HTERT RPE-1 (cell line): ENCODE data around the gene SCYL3.
"Not testable (repeated sequence)": the region's sequence is repeated elsewhere in the genome, so short reads cannot be mapped to it uniquely, and the experiment has no call there.

ENCODE experiments used
- in situ Hi-C: fragments of 300-500 bp; cut with MboI; formaldehyde crosslinking; loops from 4 replicates; pipeline ENCODE4 v1.14.3; 2020; ENCODE audit warnings: low sequenced_read_pairs

Gene SCYL3

DNA sequence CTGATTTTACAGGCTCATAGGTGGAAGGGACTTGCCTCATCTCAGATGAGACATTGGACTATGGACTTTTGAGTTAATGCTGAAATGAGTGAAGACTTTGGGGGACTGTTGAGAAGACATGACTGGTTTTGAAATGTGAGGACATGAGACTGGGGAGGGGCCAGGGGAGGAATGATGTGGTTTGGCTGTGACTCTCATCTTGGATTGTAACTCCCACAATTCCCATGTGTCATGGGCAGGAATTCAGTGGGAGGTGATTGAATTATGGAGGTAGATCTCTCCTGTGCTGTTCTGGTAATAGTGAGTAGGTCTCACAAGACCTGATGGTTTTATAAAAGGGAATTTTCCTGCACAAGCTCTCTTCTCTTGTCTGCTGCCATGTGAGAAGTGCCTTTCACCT lies 20.8 kb downstream of the SCYL3 start:
- in situ Hi-C loops, result no loop called here

DNA sequence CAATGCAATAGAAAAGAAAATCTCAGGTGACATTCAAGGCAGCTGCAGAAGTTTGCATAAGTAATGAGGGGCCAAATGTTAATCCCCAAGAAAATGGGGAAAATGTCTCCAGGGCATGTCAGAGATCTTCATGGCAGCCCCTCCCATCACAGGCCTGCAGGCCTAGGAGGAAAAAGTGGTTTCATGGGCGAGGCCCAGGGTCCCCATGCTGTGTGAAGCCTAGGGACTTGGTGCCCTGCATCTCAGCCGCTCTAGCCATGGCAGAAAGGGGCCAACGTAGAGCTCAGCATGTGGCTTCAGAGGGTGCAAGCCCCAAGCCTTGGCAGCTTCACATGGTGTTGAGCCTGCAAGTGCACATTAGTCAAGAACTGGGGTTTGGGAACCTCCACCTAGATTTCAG lies 21.7 kb downstream of the SCYL3 start:
- in situ Hi-C loops, result not testable (repeated sequence)

DNA sequence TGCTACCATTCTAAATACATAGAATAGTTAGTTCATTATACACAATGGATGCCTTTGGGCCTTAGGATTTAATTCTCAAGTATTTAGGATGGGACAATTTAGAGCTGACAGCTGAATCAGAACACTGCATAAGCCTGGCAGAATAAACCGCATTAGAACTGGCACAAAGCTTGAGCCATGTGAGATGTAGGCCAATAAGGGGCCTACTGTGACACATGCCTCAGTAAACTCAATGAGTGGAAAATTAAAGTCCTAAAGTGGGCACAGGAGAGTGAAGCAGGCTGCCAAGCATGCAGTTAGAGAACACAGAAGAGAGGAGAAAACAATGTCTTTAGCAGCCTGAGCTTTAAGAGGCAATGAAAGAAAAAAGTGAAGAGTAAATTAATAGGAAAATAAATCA lies 24.3 kb downstream of the SCYL3 start:
- in situ Hi-C loops, result no loop called here

DNA sequence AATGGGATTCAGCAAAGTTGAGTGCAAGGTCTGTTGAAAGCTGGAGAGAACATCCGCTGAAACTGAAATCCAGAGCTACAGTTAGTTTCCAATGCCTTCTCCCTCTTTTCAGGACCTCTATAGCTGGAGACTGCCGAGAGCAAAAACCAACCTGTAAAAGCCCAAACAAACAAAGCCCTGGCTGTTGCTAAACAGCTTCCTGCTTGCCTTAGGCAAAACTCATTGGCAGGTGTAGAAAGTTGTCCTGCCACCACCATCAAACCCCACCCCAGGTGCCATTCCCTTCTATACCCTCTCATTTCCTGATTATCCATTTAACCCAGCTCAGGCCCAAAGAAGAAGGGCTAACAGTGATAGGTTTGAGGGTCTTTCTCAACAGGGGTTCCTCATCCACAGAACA lies 24.7 kb downstream of the SCYL3 start:
- in situ Hi-C loops, result no loop called here

DNA sequence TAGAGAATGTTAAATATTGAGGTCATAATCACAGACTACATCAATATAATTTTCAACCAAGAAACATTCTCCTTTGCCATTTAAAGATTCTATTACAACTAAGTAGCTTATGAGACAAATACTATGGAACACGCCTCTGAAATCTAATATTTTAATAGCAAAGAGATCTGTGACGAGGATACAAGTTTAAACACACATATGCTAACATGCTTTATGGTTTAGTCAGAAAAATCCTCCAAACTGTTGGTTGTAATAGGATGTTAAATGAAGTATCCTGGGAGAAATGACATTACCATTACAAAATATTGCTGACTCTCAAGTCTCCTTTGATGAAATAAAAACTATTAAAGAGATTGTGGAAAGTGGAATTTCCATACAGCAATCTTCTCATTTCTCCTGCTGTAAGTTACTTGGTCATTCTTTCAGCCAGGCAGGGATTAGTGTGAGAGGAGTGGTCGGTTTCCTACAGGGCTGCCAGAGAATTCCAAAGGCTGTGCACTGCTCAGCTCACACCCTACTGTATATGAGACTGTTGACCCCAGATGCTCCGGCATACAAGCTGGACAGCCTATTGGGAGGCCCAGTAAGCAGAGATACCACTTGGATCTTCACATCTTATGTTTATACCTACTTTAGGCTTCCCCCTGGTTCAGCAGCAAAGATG lies 26.6 kb downstream of the SCYL3 start:
- in situ Hi-C loops, result no loop called here

DNA sequence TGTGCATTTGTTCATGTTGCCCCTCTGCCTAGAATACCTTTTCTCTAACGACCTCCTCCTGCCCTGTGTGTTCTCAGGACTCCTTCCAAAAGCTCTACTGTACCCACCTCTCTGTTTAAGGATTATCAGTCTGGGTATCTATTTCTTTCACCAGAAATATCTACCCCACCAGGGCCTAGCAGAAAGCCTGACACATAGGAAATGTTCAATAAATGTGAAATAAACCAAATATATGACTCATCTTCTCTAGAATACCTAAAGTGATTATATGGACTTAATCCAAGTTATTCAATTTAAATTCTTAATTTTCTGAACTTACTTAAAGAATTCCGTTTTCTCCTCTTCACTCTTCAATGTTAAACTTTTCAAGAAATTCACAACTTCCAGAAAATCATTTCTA lies 27.1 kb downstream of the SCYL3 start:
- in situ Hi-C loops, result no loop called here

DNA sequence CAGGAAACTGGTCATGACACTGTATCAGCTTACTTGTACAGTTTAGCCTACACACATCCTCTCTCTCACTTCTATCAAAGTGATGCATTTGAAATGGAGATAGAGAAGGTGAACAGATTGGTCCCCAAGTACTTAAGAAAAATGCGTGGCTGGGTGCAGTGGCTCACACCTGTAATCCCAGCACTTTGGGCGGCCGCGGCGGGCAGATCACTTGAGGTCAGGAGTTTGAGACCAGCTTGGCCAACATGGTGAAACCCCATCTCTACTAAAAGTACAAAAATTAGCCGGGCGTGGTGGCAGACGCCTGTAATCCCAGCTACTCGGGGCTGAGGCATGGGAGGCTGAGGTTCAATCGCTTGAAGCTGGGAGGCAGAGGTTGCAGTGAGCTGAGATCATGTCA lies 29.2 kb downstream of the SCYL3 start:
- in situ Hi-C loops, result not testable (repeated sequence)

DNA sequence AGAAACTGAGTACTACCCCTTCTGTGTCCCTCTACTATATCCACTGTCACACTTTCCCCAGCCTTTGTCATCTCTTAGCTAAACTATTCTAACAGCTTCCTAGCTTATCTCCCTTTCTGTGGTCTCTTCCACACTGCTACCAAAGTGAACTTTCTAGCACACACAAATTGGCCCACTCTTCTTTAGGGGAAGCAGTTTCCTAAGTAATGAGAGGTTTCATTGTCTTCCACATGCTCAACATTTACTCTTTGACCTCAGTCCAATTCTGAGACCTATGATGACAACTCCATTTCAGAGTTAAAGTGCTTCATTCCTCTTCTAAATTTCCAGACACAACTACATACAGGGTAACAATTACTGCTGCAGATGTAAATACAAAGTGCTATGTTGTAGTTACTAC lies 32.9 kb downstream of the SCYL3 start:
- in situ Hi-C loops, result no loop called here

DNA sequence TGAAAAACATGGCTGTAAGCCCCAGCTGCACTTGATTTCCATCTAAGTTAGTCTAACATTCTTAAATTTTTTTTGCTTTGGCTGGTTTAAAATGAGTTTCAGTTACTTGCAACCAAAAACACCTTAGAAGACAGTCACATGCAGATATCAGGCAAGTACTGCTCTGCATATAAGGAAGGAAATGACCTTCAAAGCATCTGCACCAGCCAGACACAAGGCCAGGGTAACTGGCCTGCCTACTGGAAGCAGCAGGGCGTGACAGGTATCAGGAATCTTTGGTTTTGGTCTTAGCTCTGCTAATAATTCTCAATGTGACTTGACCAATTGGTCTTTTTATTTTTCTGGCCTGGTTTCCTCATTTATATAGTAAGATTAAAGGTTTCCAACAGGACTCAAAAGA lies 33.5 kb downstream of the SCYL3 start:
- in situ Hi-C loops, result no loop called here

DNA sequence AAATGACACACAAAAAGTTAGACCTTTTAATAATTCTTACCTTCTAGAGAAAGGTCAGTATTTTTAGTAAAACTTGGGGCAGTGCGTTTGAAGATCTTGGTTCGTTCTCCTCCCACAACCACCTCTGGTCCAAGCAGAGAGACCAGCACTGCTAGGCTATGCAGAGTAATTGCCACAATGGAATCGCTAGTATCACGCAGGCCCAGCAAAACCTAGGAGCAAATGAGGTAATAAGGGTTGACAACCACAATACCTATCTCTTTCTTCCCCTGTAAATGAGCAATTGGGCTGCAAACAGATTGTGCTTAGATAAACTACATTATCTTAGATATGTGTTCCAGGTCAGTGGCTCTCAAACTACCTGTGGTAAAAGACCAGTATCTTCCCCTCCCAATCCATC lies 34.7 kb downstream of the SCYL3 start:
- in situ Hi-C loops, result no loop called here

DNA sequence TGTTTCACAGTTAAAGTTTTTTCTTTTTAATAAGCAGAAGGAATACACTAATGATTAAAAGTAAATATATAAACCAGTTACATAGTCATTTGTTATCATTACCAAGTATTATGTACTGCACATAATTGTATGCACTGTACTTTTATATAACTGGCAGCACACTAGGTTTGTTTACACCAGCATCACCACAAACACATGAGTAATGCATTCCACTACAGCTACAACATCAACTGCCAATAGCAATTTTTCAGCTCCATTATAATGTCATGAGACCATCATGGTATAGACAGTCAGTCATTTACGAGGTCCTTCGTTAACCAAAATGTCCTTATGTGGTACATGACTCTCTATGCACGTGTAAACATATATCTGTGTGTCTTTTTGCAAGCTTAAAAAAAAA lies 35.2 kb downstream of the SCYL3 start:
- in situ Hi-C loops, result no loop called here

DNA sequence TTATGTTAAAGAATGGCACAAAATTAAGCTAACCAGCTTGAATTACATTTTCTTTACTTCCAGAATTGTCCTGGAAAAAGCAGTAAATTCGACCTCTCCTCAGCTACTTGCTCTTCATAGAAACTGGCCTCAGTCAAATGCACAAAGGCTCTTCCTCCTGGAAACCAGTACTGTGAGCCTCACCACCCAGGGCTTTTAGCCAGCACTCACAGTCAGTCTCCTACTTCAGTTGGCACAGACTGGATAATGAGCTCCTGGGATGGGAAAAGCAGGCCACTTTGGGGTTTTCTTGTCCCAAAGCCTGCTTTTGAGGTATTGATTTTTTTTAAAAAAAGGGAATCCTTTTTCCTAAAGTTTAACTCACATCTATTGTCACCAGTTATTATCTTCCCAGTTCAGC lies 40.4 kb downstream of the SCYL3 start:
- in situ Hi-C loops, result no loop called here

DNA sequence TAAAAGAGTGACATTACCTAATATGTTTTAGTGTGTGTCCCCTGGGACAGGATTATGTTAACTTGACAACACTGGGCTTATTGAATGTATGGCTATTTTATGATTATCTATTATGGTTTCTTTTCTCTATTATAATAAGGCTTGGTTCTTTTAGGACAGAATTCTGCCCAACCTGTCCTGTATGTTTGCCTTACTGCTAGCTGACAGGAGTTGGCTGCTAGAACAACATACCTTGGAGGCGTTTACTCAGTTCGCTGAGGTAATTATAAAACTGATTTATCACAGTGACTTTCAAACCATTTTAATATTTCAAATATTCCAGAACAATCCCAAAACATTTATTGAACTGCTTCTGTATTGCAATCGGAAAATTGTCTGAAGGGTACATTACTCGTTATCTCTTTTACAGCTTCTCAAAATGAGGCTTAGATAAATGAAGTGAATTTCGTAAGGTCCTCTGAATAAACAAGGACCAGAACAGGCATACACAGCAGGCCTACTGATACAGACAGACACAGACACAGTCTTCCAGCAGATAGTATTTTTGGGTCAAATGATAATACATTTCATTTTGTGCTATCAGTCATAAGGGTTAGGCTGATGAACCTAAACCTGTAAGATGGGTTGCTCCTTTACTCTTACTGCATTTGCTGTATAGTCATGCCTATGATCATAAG lies 44.2 kb downstream of the SCYL3 start:
- in situ Hi-C loops, result no loop called here

DNA sequence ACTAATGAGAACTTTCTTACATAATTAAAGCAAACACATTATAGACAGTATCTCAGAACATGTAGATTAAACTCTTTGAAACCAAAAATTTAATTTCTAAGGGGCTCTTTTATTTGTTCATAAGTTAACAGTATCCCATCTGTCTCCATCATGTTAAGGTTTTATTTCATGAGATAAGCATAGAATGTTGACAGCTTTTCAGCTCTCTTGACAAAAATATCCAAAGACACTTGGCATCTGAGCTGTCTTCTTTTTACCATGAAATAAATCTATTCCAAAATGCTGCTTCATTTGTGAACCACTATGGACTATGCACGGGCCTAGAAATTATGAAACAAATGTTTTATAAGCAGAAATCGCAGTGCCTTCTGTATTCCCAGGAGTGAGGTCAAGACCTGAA lies 45.2 kb downstream of the SCYL3 start:
- in situ Hi-C loops, result no loop called here

DNA sequence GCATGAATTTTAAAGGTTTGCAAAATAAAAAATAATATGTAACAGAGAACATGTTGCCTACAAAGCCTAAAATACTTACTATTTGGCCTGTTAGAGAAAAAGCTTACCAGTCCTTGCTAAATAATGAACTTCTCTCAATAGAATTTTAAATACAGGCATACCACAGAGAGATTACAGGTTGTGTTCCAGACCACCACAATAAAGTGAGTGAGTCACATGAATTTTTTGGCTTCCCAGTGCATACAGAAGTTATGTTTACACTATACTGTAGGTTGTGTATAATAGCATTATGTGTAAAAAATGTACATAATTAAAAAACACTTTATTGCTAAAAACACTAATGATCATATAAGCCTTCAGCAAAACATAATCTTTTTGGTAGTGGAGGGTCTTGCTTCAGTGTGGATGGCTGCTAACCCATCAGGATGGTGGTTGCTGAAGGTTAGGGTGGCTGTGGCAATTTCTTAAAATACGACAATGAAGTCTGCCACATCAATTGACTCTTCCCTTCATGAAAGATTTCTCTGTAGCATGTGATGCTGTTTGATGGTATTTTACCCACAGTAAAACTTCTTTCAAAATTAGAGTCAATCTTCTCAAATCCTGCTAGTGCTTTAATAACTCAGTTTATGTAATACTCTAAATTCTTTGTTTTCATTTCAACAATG lies 48.6 kb downstream of the SCYL3 start:
- in situ Hi-C loops, result no loop called here

DNA sequence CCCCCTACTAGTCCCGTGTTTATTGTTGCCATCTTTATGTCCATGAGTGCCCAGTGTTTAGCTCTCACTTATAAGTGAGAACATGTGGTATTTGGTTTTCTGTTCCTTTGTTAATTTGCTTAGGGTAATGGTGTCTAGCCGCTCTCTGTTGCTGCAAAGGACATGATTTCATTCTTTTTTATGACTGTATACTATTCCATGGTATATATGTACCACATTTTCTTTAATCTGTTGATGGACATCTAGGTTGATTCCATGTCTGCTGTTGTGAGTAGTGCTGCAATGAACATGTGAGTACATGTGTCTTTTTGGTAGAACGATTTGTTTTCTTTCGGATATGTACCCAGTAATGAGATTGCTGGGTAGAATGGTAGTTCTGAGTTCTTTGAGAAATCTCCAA lies 54.8 kb downstream of the SCYL3 start:
- in situ Hi-C loops, result no loop called here

DNA sequence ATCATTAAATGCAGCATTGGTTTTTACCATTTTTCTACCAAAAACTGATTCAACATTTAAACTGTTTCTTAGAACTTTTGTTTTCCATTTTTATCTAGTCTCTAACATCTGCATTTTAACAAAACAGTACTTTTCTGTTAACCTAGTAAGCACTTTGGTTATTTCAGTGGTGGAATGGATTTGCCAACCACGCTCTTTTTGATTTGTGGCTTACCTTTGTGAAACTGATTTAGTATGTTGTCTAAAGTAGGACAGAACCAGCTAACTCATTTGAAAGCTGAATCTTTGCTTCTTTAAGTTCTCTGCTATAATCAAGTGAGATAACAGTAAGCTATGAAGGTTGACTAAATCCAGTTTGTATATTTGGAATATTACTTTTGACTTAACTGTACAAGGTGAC lies 57.5 kb downstream of the SCYL3 start:
- in situ Hi-C loops, result no loop called here

DNA sequence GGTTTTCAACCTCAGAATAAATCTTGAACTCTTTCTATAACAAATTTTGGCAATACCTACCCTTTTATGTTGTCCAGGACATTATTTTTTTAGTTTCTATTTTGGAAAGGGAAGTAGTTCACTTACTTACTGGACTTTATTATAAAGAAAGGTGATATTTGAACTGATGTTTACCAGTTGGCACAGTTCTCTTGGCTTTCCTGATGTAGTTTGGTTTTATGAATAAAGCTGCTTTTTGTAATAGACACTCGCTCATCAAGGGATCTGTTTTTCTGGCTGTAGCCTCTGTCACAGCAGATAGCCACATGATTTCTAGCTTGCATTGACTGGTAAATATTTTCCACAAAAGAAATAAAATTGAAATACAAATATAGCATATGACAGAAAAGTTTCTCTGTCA lies 58.0 kb downstream of the SCYL3 start:
- in situ Hi-C loops, result no loop called here

DNA sequence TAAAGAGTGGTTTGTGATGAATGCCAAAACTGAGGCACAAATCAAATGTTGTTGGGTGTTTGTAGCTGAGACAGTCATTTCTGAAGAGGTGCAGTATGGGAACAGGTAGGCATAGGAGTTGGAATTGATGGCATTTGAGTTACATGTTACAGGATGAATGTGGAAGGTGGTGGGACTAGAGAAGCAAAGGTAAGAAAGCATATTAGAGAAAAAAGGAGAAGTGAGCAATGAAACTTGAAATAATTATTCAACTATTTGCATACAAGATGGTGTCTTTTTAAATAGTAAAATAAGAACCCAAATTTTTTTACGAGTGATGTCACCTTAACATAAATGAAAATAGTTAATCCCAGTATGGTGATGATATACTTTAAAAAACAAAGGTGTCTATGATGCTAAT lies 58.8 kb downstream of the SCYL3 start:
- in situ Hi-C loops, result no loop called here

DNA sequence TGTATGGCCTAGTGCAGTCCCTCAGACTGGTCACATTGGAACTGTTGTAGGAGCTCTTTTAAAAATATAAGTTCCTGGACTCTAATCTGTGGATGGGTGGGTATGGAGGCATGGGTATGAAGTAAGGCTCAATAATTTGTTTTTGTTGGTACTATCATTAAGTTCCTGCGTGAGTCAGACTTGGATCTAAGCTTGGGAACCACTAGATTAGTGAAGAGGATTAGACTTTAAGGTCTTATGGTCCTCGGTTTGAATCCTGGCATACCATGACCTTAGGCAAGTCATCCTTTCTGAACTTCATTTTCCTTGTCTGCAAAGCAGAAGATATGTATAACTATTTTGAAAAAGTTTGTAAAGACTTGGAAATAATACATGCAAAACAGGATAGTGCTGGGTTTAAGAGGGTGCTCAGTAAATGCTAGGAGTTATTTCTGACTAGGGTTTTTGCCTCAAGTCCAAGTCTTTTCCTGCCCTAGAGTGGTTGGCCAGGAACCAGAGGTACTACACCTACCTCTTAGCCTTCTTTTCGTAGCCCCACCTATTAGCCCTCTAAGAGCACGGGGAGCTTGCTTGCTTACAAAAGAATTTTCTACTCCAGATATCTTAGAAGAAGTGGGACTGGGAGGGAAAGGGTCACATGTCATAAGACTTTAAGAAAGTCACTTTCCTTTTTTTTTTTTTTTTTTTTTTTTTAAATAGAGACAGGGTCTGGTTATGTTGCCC lies 60.4 kb downstream of the SCYL3 start:
- in situ Hi-C loops, result no loop called here

DNA sequence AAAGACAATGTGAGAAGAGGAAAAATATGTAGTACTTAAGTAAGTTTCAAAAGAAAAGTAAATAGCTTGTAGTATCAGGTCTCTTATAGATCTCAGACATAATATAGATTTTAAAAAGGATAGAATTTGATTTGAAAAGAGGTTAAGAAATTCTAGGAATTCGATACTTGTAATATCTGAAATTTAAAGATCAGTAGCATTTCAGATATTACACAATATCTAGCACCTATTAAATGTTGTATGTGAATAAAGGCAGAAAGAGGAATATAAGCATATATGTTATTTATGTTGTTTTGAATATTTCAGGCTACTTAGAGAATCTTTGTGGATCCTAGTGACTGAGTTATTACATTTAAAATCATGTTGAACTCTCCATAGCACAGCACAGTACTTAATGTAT lies 64.0 kb downstream of the SCYL3 start:
- in situ Hi-C loops, result no loop called here

DNA sequence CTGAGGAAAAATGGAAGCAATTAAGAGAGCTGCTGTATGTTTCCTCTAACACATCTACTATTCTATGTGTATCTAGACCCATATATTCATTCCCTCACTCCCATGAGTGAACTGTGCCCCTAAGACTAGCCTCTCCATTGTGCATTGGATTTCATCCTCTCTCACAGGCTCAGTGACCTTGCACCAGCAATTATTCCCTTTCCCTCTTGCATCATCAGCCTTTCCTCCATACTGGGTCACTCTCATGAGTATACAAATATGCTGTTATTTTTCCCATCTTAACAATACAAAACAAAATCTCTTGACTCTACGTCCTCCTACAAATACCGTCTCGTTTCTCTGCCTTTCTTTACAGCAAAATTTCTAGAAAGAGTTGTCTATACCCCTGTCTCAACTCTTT lies 69.5 kb downstream of the SCYL3 start:
- in situ Hi-C loops, result no loop called here
